GM21367 (cell line): ENCODE measurements around the gene RSU1.
"Not testable (repeated sequence)": the region's sequence is repeated elsewhere in the genome, so short reads cannot be mapped to it uniquely, and the experiment has no call there.

Source experiments
- ATAC-seq: cut with Tn5 transposase; IDR thresholded peaks from one replicate; pipeline ENCODE4 v1.9.1; 2021; ENCODE audit not compliant: unreplicated experiment

Gene RSU1

GRCh38 chr10:16788125-16788524 is 29.1 kb downstream of the RSU1 start:
- ATAC-seq = no peak

DNA sequence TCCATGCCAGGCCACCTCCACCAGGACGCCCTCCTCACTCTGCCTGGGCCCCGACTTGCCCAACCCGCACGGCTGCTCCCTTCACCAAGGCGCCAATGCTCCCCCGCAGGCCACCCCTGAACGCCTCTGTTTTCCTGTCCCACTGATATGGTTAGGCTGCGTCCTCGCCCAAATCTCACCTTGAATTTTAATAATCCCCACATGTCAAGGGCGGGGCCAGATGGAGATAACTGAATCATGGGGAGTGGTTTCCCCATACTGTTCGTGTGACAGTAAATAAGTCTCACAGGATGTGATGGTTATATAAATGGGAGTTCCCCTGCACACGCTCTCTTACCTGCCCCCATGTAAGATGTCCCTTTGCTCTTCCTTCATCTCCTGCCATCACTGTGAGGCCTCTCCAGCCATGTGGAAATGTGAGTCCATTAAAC is 29.8 kb downstream of the RSU1 start:
- peak; percentile 68 for ATAC-seq

GRCh38 chr10:16780338-16780880 is 36.8 kb downstream of the RSU1 start:
- no peak for ATAC-seq

DNA sequence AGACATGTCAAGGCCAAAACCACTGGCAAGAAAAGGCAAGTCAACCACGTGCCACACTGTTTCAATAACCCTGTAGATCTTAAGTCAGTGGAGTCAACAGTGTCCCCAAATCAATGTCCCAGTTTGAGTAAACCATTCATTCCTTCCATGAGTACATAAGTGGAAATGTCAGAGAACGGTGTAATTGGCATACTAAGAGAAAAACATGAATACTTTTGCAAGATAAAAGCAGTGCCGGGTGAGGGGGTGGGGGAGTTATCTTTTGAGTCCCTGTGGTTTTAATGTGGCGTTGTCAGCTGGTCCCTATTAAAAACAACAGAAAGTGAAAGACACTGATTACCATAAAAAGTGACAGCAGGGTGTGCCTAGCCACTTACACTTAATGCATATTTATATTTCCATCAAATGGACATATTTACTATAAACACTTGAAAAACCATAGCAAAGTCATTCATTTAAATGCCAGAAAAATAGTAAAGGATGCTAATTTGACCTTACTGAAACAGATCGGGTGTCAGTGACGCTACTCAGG is 37.8 kb downstream of the RSU1 start:
- ATAC-seq = peak; percentile 61

DNA sequence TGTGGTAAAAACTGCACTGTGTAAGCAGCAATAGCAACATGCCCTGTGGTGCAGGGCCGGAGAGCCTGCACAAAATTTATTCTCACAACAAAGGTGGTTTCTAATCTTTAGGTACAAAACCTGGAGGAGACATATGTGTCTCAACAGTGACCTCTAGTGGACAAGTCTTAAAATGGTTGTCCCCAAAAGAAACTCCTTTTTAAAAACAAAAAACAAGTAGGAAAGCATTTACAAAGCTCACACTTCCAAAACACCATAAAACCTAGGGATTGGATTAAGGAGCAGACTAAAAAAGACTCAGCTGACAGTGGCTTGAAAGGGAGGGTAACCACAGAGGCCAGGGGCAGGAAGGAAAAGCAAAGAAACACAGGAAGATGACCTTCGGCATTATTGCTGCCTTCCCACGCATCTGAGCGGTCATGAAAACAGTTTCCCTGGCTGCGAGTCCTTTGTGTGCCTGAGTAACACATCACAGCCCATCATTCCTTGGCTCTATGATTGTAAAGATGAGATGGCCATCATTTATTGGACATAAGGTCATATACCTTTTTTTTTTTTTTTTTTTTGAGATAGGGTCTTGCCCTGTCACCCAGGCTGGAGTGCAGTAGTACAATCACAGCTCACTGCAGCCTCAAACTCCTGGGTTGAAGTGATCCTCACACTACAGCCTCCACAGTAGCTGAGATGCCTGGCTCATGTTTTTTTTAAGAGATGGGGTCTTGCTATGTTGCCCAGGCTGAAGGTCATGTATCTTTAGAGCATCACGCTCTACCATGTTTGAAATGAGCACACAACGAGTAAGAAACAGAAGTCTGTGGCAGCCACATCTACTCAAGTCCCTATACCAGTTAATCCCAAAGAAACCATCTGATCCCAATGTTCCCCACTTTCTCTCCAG is 39.5 kb downstream of the RSU1 start:
- peak; percentile 43 for ATAC-seq

- ATAC-seq = no peak
Observed at GRCh38 chr10:16776896-16777295, 40.3 kb downstream of the RSU1 start.

GRCh38 chr10:16773334-16773733 is 43.9 kb downstream of the RSU1 start:
- no peak for ATAC-seq

DNA sequence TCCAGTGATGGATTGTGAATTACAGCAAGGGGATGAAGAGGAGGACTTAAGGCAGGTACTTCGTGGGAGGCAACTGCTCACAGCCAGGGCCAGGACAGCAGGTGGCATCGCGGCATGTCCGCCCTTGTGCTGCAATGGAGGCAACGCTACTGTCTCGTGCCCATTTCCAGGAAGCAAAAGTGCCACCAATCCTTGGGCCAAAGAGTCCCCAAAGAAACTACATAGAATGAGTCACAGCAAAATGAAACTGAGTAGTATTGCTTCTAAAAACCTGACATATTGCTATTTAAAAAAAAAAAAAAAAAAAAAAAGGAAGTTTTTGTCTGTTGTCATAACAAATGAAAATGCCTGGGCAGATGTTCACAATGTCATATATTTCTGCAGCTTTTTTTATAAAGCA is 46.6 kb downstream of the RSU1 start:
- ATAC-seq = peak; percentile 67

DNA sequence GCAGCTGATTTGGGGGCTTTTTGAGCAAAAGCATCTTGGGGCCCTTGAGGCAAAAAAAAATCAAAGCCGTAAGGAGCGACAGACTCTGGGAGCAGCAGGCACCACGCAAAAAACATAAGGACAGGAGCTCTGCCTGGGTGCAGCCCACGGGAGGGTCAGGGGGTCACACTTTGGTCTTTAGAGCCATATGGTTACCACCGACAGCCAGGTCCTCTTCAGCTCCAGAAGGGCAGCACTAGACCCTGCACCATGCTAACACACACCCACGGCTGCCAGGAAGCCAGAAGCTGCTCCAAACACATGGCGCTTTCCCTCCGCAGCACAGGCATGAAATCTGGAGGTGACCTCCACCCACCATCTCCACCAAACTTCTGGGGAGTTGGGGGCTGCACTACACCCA is 47.1 kb downstream of the RSU1 start:
- no peak for ATAC-seq

- ATAC-seq = no peak
Observed at GRCh38 chr10:16769331-16769730, 47.9 kb downstream of the RSU1 start.

GRCh38 chr10:16768702-16769101 is 48.5 kb downstream of the RSU1 start:
- no peak for ATAC-seq

GRCh38 chr10:16765509-16766375 is 51.5 kb downstream of the RSU1 start:
- no peak for ATAC-seq

- no peak for ATAC-seq
Observed at GRCh38 chr10:16761300-16761699, 55.9 kb downstream of the RSU1 start.

- ATAC-seq = no peak
Observed at GRCh38 chr10:16756561-16757221, 60.5 kb downstream of the RSU1 start.

DNA sequence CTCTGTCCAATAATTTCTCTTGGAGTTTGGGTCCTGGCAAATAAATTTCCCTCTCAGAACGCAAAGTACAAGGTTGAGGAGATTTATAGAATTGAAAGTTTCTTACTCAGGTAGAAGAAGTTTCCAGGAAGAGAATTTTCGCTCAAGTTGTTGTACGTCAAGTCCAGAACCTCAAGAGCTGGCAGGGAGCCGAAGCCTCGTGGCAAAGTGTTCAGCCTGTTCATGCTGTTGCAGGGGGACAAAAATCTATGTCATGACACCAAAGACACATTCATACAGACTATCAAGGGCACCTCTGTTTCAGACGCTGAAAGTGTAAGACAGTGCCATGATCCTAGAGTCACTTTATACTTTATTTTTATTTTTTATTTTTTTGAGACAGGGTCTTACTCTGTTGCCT is 62.5 kb downstream of the RSU1 start:
- no peak for ATAC-seq

GRCh38 chr10:16752849-16753248 is 64.4 kb downstream of the RSU1 start:
- not testable (repeated sequence) for ATAC-seq

GRCh38 chr10:16752099-16752498 is 65.1 kb downstream of the RSU1 start:
- no peak for ATAC-seq

GRCh38 chr10:16751244-16751643 is 66.0 kb downstream of the RSU1 start:
- no peak for ATAC-seq

- ATAC-seq = no peak
Observed at GRCh38 chr10:16750461-16750860, 66.8 kb downstream of the RSU1 start.

DNA sequence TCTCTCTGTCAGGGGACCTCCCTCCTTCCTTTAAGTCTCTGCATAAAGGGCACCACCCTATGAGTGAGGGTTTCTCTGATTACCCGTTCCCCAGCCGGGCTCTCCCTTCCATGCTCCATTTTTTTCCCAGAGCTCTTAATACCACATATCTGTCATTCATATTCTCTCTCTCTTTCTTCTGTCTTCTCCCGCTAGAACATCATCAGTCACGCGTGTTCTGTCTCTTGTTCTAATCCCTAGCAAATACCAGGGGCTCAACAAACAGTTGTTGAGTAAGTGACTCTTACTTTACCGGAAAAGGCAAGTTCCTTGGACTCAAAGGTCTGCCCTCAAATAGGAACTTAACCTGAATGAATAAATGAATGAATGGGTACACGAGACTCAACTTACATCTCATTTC is 68.5 kb downstream of the RSU1 start:
- no peak for ATAC-seq

GRCh38 chr10:16746856-16747255 is 70.4 kb downstream of the RSU1 start:
- no peak for ATAC-seq
